HepG2 (cell line): ENCODE measurements around the gene ECSIT. TPM values are rescaled to one million over a fixed set of nuclear protein-coding genes. Genes with fewer than 3 reads are reported as not detected.

ENCODE experiments used
- ATAC-seq: fragments of 200-7000 bp; cut with Tn5 transposase; 3 replicates; pipeline ENCODE4 v1.9.1; 2020; ENCODE audit warnings: mild to moderate bottlenecking, moderate library complexity
- BruUV-seq: library from RNA; stranded (reverse); fragments of 400-500 nt; replicated peaks from 2 replicates; lab custom pipeline; 2021; lab: Mats Ljungman, UMichigan
- CTCF ChIA-PET: fragments of 300-600 bp; formaldehyde crosslinking; extraction: SDS; loops from one replicate; lab custom pipeline; 2021; ENCODE audit warnings: low total read pairs, inconsistent platforms, low intra/inter-chr PET ratio; lab: Yijun Ruan, JAX
- POLR2A ChIA-PET: fragments of 350-600 bp; sonication (Branson Sonifier 250); formaldehyde crosslinking; loops from one replicate; lab custom pipeline; 2020; ENCODE audit warnings: antibody characterized with exemption, inconsistent platforms; lab: Yijun Ruan, JAX
- DNase-seq: peaks from one replicate; pipeline ENCODE4 v3.0.0-alpha.2; 2015; ENCODE audit warnings: low spot score
- FAIRE-seq: peaks from 3 replicates; lab custom pipeline; 2011; peaks lifted over from hg19 to GRCh38; lab: Jason Lieb, UNC
- H2AFZ ChIP-seq: one replicate; pipeline ENCODE4 v1.6.1; 2011; ENCODE audit warnings: low read length, inconsistent platforms
- H3K27ac ChIP-seq: fragments of 300-600 bp; 3 replicates; pipeline ENCODE4 v1.8.0; 2011; ENCODE audit warnings: mixed run types, mild to moderate bottlenecking, mixed read lengths, low read length, inconsistent platforms; ENCODE audit not compliant: insufficient read depth; ENCODE audit errors: extremely low read length
- H3K27me3 ChIP-seq, 2 experiments: fragments of 200-600 bp in 1 of 2; 2 replicates in 1 of 2; 3 replicates in 1 of 2; pipeline versions ENCODE4 v1.6.0 to v1.8.0; 2011; ENCODE audit warnings: low read length in 2 of 2, mild to moderate bottlenecking in 2 of 2, moderate library complexity in 2 of 2, inconsistent platforms in 1 of 2; ENCODE audit not compliant: insufficient read depth in 2 of 2, control insufficient read depth in 1 of 2
- H3K36me3 ChIP-seq, 2 experiments: fragments of 200-600 bp in 1 of 2; replicated peaks in 1 of 2; 2 replicates in 1 of 2; 3 replicates in 1 of 2; pipeline versions ENCODE4 v1.5.1 to v1.8.0; 2011; ENCODE audit warnings: low read length in 2 of 2, inconsistent platforms in 1 of 2; ENCODE audit not compliant: insufficient read depth in 2 of 2, control insufficient read depth in 1 of 2
- H3K4me1 ChIP-seq: 2 replicates; pipeline ENCODE4 v1.5.1; 2012; ENCODE audit warnings: low read length, inconsistent platforms; ENCODE audit not compliant: insufficient read depth
- H3K4me2 ChIP-seq: 2 replicates; pipeline ENCODE4 v1.6.0; 2011; ENCODE audit warnings: low read depth, low read length, inconsistent platforms
- H3K4me3 ChIP-seq, 3 experiments: fragments of 200-600 bp in 1 of 3; sonication (generic), shearing (Covaris generic) in 1 of 3; replicated peaks in 1 of 3; 2 replicates each; pipeline ENCODE4 v1.5.1; 2011 to 2016; ENCODE audit warnings: low read length in 3 of 3, inconsistent platforms in 2 of 3, low read depth in 2 of 3, mild to moderate bottlenecking in 2 of 3, control low read depth in 1 of 3, mixed read lengths in 1 of 3; ENCODE audit not compliant: insufficient read depth in 1 of 3
- H3K79me2 ChIP-seq: one replicate; pipeline ENCODE4 v1.6.1; 2011; ENCODE audit warnings: low read length, inconsistent platforms; ENCODE audit not compliant: insufficient read depth
- H3K9ac ChIP-seq: 2 replicates; pipeline ENCODE4 v1.6.0; 2011; ENCODE audit warnings: mild to moderate bottlenecking, low read depth, low read length, inconsistent platforms; ENCODE audit not compliant: insufficient read depth
- H3K9me3 ChIP-seq: 2 replicates; pipeline ENCODE4 v1.5.1; 2012; ENCODE audit warnings: mild to moderate bottlenecking, low read length
- H4K20me1 ChIP-seq: 2 replicates; pipeline ENCODE4 v1.6.0; 2011; ENCODE audit warnings: inconsistent platforms, mild to moderate bottlenecking, low read length, moderate library complexity; ENCODE audit not compliant: insufficient read depth
- AHR ChIP-seq: IDR thresholded peaks from 2 replicates; pipeline ENCODE4 v1.6.1; 2018; ENCODE audit warnings: missing genetic modification reagents, missing compliant biosample characterization
- CAMTA2 ChIP-seq: sonication (generic); formaldehyde crosslinking; IDR thresholded peaks from 2 replicates; pipeline ENCODE4 v1.4.0; 2020; ENCODE audit warnings: mild to moderate bottlenecking, missing genetic modification reagents, borderline replicate concordance
- MAFG ChIP-seq: sonication (generic); formaldehyde crosslinking; IDR thresholded peaks from 2 replicates; pipeline ENCODE4 v1.5.1; 2020; ENCODE audit warnings: mild to moderate bottlenecking, missing genetic modification reagents
- RELA ChIP-seq: sonication (generic); formaldehyde crosslinking; IDR thresholded peaks from 2 replicates; pipeline ENCODE4 v1.4.0; 2020; ENCODE audit warnings: missing genetic modification reagents
- SP4 ChIP-seq: sonication (generic); formaldehyde crosslinking; IDR thresholded peaks from 2 replicates; pipeline ENCODE4 v1.8.1; 2023; ENCODE audit warnings: mild to moderate bottlenecking, missing genetic modification reagents
- TAF1 ChIP-seq: sonication (generic); formaldehyde crosslinking; IDR thresholded peaks from 2 replicates; pipeline ENCODE4 v1.4.0; 2020; ENCODE audit warnings: missing genetic modification reagents
- TCF7L2 ChIP-seq: IDR thresholded peaks from 2 replicates; pipeline ENCODE4 v1.6.1; 2011; ENCODE audit warnings: mild to moderate bottlenecking, low read depth, low read length, moderate library complexity
- TOE1 ChIP-seq: sonication (generic); formaldehyde crosslinking; IDR thresholded peaks from 2 replicates; pipeline ENCODE4 v1.4.0; 2020; ENCODE audit warnings: mild to moderate bottlenecking, missing genetic modification reagents
- ZBTB20 ChIP-seq: sonication (generic); formaldehyde crosslinking; IDR thresholded peaks from 2 replicates; pipeline ENCODE4 v1.8.1; 2023; ENCODE audit warnings: missing genetic modification reagents, low read depth, mild to moderate bottlenecking, borderline replicate concordance
- ZNF703 ChIP-seq: sonication (generic); formaldehyde crosslinking; IDR thresholded peaks from 2 replicates; pipeline ENCODE4 v1.5.1; 2020; ENCODE audit warnings: missing genetic modification reagents, mild to moderate bottlenecking, moderate library complexity, borderline replicate concordance
- WGBS: methylation state at CpG from one replicate; pipeline ENCODE4 v1.1.6; 2017; ENCODE audit warnings: low lambda C conversion rate; 5-methylcytosine and 5-hydroxymethylcytosine counted together
- in situ Hi-C: cut with HindIII; loops from 2 replicates; pipeline ENCODE4 v1.10.0; 2017; ENCODE audit warnings: low pct_unique_long_range_greater_than_20kb; ENCODE audit not compliant: extremely low pct_ligation_motif_present
- intact Hi-C: fragments of 100-400 bp; cut with micrococcal nuclease; formaldehyde crosslinking; loops from one replicate; pipeline ENCODE4 v1.10.0; 2022; ENCODE audit not compliant: unreplicated experiment
- polyA plus RNA-seq, 8 experiments: library from polyadenylated mRNA; depleted of rRNA in 3 of 8; stranded (reverse) in 7 of 8; unstranded in 1 of 8; fragments of >200 nt; fragmentation: Illumina TruSeq in 4 of 8; extraction: Trizol in 4 of 8; gene quantifications; 2 replicates each; pipeline versions ENCODE4 v1.2.1 to v1.2.3, GENCODE V29; 2011 to 2016; ENCODE audit warnings: low read depth in 4 of 8, missing spikeins in 1 of 8, mixed read lengths in 1 of 8; ENCODE audit not compliant: insufficient read depth in 1 of 8
- total RNA-seq, 5 experiments: library from RNA; depleted of rRNA; stranded (reverse); fragments of >200 nt; fragmentation: Illumina TruSeq; extraction: Trizol; gene quantifications; 2 replicates each; pipeline ENCODE4 v1.2.3, GENCODE V29; 2016; ENCODE audit warnings: low read depth in 1 of 5
- TF ChIP-seq, protein P1 (sequence below): sonication (generic); formaldehyde crosslinking; IDR thresholded peaks from 2 replicates; pipeline ENCODE4 v1.4.0; 2020; ENCODE audit warnings: missing genetic modification reagents
- TF ChIP-seq, protein P2 (sequence below): sonication (generic); formaldehyde crosslinking; IDR thresholded peaks from 2 replicates; pipeline ENCODE4 v1.5.1; 2020; ENCODE audit warnings: missing genetic modification reagents, mild to moderate bottlenecking, borderline replicate concordance

The ECSIT gene
- total and polyA plus RNA-seq, 2 of the 13 experiments (the other 11 are each of a cell fraction or from before 2014, with no cell fraction given), result 36.4 to 62.3 TPM

- 98% methylated on average over 6 of the region's 6 CpGs for WGBS
- Histone ChIP-seq H3K27ac (no peak overlapping the region), H3K27me3 (no peaks in the 10 kb centered on the region), H3K9ac (no peak overlapping the region), H4K20me1 (no peaks in the 10 kb centered on the region), H3K79me2 (peaks cover 32% of the 10 kb centered on the region), H2AFZ (no peak overlapping the region), H3K36me3 (peaks cover 5 to 15% of the 10 kb centered on the region in 2 experiments; a peak in 4 of 5 replicates), H3K4me3 (no peak overlapping the region), H3K4me1 (peaks cover 23% of the 10 kb centered on the region), H3K4me2 (no peak overlapping the region), H3K9me3 (no peaks in the 10 kb centered on the region)
- intact Hi-C loops (no loop called here), in situ Hi-C loops (no loop called here)
- ChIA-PET CTCF (no interaction called here), POLR2A (no interaction called here)
- ATAC-seq (no peak), DNase-seq (no peak), FAIRE-seq (no peak)
- no TSS peak for BruUV-seq
- TF ChIP-seq MAFG (no peak), RELA (no peak), TCF7L2 (no peak), CAMTA2 (no peak), TAF1 (CRISPR knock-in tag) (no peak), AHR (CRISPR knock-in tag) (no peak), ZNF703 (CRISPR knock-in tag) (no peak), TOE1 (no peak), ZBTB20 (CRISPR knock-in tag) (no peak), SP4 (CRISPR knock-in tag) (no peak)
- TF ChIP-seq, protein P1, sequence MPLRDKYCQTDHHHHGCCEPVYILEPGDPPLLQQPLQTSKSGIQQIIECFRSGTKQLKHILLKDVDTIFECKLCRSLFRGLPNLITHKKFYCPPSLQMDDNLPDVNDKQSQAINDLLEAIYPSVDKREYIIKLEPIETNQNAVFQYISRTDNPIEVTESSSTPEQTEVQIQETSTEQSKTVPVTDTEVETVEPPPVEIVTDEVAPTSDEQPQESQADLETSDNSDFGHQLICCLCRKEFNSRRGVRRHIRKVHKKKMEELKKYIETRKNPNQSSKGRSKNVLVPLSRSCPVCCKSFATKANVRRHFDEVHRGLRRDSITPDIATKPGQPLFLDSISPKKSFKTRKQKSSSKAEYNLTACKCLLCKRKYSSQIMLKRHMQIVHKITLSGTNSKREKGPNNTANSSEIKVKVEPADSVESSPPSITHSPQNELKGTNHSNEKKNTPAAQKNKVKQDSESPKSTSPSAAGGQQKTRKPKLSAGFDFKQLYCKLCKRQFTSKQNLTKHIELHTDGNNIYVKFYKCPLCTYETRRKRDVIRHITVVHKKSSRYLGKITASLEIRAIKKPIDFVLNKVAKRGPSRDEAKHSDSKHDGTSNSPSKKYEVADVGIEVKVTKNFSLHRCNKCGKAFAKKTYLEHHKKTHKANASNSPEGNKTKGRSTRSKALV (CRISPR knock-in tag), result no peak
- TF ChIP-seq, protein P2, sequence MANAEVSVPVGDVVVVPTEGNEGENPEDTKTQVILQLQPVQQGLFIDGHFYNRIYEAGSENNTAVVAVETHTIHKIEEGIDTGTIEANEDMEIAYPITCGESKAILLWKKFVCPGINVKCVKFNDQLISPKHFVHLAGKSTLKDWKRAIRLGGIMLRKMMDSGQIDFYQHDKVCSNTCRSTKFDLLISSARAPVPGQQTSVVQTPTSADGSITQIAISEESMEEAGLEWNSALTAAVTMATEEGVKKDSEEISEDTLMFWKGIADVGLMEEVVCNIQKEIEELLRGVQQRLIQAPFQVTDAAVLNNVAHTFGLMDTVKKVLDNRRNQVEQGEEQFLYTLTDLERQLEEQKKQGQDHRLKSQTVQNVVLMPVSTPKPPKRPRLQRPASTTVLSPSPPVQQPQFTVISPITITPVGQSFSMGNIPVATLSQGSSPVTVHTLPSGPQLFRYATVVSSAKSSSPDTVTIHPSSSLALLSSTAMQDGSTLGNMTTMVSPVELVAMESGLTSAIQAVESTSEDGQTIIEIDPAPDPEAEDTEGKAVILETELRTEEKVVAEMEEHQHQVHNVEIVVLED, result no peak
Observed at GRCh38 chr19:11555246-11555645, 26.3 kb upstream of the ECSIT start.
